ENCODE results near the gene PPP1R15B. TPM values are rescaled to one million over a fixed set of nuclear protein-coding genes. Genes with fewer than 3 reads are reported as not detected.

PPP1R15B gene
- total and polyA plus RNA-seq, 2 experiments from 2014 or later = 34.0 to 77.0 TPM

DNA sequence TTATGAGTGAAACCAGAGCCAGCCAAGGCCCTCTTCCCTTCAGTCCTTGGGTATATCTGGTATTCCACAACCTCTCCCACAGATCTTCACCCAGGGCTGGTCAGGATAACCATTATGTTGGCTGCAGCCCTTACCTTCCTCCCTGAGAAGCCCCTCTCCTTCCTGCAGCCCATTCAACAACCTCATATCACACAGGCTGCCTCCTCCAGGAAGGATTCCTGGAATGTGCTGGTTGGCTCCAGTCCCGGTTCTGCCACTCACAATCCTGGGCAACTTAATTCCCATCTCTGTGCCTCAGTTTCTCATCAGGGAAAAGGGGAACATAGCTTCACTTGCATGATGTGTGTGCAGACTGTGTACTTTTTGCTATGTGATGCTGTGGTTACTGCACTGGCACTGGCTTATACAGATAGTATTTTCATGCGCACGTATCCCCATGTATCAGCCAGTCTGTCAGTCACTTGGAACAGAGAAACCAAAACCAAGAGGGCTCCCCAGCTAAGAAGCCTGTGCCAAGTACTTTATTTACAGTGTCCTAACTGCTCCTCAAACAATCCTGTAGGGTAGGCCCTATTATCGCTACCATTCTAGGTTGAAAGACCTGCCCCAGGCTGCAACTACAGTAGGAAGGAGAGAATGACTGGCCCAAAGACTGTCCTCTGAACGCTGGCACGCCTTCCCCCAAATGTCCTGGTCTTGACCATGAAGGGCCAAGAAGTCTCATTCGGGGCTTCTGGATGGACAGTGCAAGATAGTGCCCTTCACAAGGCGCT, 39.9 kb upstream of the PPP1R15B start:
- Histone ChIP-seq H3K4me1 (ENCODE audit: insufficient read depth) (peaks cover 19% of the 10 kb centered on the region), H3K27me3 (no peaks in the 10 kb centered on the region), H3K27ac (peak overlapping the region; percentile 97), H4K20me1 (ENCODE audit: insufficient read depth, poor library complexity, severe bottlenecking) (no peaks in the 10 kb centered on the region), H3K9me3 (ENCODE audit: low read depth) (no peaks in the 10 kb centered on the region), H3K4me2 (peak overlapping the region; percentile 31), H3K9me2 (replicated peaks; ENCODE audit: insufficient read depth) (no peaks in the 10 kb centered on the region), H2AFZ (no peak overlapping the region), H3K4me3 (no peak overlapping the region), H3K36me3 (replicated peaks; ENCODE audit: insufficient read depth, low read depth) (no peaks in the 10 kb centered on the region), H3K79me2 (no peaks in the 10 kb centered on the region)
- no peak for DNase-seq (ENCODE audit: low spot score)
- WGBS (ENCODE audit: low lambda C conversion rate, missing lambda C conversion rate) = 81% methylated on average over 8 of the region's 8 CpGs
- TF ChIP-seq EZH2phosphoT487 (IDR thresholded peaks at IDR 0.05; ENCODE audit: low read depth, severe bottlenecking, unreplicated experiment) (no peak), EZH2 (IDR thresholded peaks at IDR 0.05; ENCODE audit: borderline replicate concordance) (no peak)
- TF ChIP-seq, protein P1, sequence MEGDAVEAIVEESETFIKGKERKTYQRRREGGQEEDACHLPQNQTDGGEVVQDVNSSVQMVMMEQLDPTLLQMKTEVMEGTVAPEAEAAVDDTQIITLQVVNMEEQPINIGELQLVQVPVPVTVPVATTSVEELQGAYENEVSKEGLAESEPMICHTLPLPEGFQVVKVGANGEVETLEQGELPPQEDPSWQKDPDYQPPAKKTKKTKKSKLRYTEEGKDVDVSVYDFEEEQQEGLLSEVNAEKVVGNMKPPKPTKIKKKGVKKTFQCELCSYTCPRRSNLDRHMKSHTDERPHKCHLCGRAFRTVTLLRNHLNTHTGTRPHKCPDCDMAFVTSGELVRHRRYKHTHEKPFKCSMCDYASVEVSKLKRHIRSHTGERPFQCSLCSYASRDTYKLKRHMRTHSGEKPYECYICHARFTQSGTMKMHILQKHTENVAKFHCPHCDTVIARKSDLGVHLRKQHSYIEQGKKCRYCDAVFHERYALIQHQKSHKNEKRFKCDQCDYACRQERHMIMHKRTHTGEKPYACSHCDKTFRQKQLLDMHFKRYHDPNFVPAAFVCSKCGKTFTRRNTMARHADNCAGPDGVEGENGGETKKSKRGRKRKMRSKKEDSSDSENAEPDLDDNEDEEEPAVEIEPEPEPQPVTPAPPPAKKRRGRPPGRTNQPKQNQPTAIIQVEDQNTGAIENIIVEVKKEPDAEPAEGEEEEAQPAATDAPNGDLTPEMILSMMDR (IDR thresholded peaks at IDR 0.05; ENCODE audit: poor library complexity) = no peak

DNA sequence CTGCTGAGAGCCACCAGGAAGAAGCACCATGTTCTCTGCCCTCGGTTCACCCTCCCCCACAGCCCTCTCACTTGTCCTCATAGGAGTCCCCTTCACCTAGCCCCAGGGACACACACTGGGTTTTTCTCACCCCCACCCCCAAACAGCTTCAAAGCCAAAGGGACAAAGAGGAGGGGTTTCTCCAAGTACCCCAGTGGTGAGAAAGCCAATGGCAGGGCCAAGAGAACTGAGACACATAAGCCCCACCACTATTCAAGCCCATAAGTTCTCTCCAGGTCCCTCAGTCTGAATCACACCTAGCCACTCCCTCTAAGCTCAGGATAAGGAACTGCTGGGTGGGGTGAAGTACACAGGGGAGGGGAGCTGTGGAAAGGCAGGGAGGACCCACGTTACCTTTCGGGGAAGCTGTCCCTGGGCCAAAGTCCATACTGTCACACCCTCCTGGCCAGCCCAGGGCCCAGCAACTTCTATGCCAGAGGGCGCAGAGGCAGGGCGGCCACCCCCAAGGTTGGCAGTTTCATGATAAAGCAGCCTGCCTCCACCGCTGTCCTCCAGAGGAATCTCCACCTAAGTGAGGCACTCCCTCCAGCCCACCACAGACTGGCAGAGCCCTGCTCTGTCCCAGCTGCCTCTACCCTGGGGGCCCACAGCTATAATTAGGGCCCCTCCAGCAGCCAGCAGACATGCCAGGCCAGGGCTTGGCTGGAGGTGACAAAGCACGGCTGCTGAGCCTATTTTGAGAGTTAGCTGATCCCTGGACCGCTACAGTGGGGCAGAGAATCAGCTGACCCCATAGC, 39.0 kb upstream of the PPP1R15B start:
- TF ChIP-seq EZH2 (IDR thresholded peaks at IDR 0.05; ENCODE audit: borderline replicate concordance) (no peak), EZH2phosphoT487 (IDR thresholded peaks at IDR 0.05; ENCODE audit: low read depth, severe bottlenecking, unreplicated experiment) (no peak)
- Histone ChIP-seq H4K20me1 (ENCODE audit: insufficient read depth, poor library complexity, severe bottlenecking) (no peaks in the 10 kb centered on the region), H3K4me3 (no peak overlapping the region), H3K27ac (peak overlapping the region; percentile 97), H3K4me1 (ENCODE audit: insufficient read depth) (peaks cover 19% of the 10 kb centered on the region), H2AFZ (no peak overlapping the region), H3K4me2 (peak overlapping the region; percentile 53), H3K79me2 (no peaks in the 10 kb centered on the region), H3K27me3 (no peaks in the 10 kb centered on the region), H3K36me3 (replicated peaks; ENCODE audit: insufficient read depth, low read depth) (no peaks in the 10 kb centered on the region), H3K9me3 (ENCODE audit: low read depth) (no peaks in the 10 kb centered on the region), H3K9me2 (replicated peaks; ENCODE audit: insufficient read depth) (no peaks in the 10 kb centered on the region)
- 65% methylated on average over 8 of the region's 8 CpGs for WGBS (ENCODE audit: low lambda C conversion rate, missing lambda C conversion rate)
- peak; percentile 88 for DNase-seq (ENCODE audit: low spot score)

DNA sequence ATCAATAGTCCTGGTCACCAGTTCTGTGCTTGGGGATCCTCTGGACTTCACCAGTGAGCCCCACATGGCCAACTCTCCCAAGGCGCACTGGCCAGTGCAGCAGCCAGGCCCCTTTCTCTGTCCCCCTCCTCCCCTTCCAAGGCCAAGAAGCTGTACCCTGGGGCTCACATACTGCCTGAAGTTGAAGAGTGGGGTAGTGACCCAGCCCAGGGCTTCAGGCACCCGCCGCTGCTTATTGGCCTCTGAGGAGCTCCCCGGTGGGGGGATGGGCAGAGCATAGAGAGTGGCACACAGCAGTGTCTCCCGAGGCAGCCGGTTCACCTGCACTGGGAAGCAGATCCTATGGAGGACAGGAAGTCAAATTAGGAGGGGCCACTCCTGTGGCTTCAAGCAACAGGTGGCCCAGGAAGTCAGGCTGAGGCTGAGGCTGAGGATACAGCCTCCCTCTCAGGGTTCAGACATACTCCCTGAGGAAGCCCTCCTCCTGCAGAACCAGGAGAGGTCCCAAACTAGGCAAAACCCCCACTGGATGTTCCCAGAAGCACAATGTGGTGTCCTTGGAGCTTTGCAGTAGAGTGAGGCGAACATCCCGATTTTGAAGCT, 38.2 kb upstream of the PPP1R15B start:
- 77% methylated on average over 8 of the region's 8 CpGs for WGBS (ENCODE audit: low lambda C conversion rate, missing lambda C conversion rate)
- no peak overlapping the region for H3K4me3 ChIP-seq
- peak overlapping the region; percentile 92 for H3K27ac ChIP-seq
- H3K79me2 ChIP-seq = no peaks in the 10 kb centered on the region
- no peaks in the 10 kb centered on the region for H3K36me3 ChIP-seq (replicated peaks; ENCODE audit: insufficient read depth, low read depth)
- no peaks in the 10 kb centered on the region for H4K20me1 ChIP-seq (ENCODE audit: insufficient read depth, poor library complexity, severe bottlenecking)
- no peak overlapping the region for H2AFZ ChIP-seq
- H3K4me1 ChIP-seq (ENCODE audit: insufficient read depth) = peaks cover 19% of the 10 kb centered on the region
- DNase-seq (ENCODE audit: low spot score) = no peak
- H3K27me3 ChIP-seq = no peaks in the 10 kb centered on the region
- no peaks in the 10 kb centered on the region for H3K9me2 ChIP-seq (replicated peaks; ENCODE audit: insufficient read depth)
- H3K4me2 ChIP-seq = peak overlapping the region; percentile 53
- TF ChIP-seq EZH2phosphoT487 (IDR thresholded peaks at IDR 0.05; ENCODE audit: low read depth, severe bottlenecking, unreplicated experiment) = no peak
- no peak for TF ChIP-seq EZH2 (IDR thresholded peaks at IDR 0.05; ENCODE audit: borderline replicate concordance)
- TF ChIP-seq, protein P1 (IDR thresholded peaks at IDR 0.05; ENCODE audit: poor library complexity) = no peak
- H3K9me3 ChIP-seq (ENCODE audit: low read depth) = no peaks in the 10 kb centered on the region
